ENCODE data around the gene DNAH10. TPM values are rescaled to one million over a fixed set of nuclear protein-coding genes. Genes with fewer than 3 reads are reported as not detected.

DNAH10 gene
- total RNA-seq, 1 experiment from 2014 or later = 0.14 TPM

GRCh38 chr12:123937707-123938591 is 175.8 kb downstream of the DNAH10 start:
- intact Hi-C loops (cut with micrococcal nuclease; ENCODE audit: unreplicated experiment) = no loop called here
- Mint-ChIP-seq H3K27ac (ENCODE audit: unreplicated experiment) (no peak overlapping the region), H3K27me3 (ENCODE audit: unreplicated experiment) (no peaks in the 10 kb centered on the region), H3K4me1 (ENCODE audit: low read depth, unreplicated experiment) (no peaks in the 10 kb centered on the region), H3K36me3 (ENCODE audit: insufficient read depth, unreplicated experiment) (peaks cover 10% of the 10 kb centered on the region), H3K4me3 (ENCODE audit: low read depth, unreplicated experiment) (no peak overlapping the region), H3K9me3 (ENCODE audit: low read depth, unreplicated experiment) (no peaks in the 10 kb centered on the region)
- no peak for DNase-seq
- TF ChIP-seq CTCF (IDR thresholded peaks at IDR 0.05; ENCODE audit: unreplicated experiment) = no peak
- CTCF ChIA-PET = no interaction called here
- no TSS peak for BruUV-seq (replicated peaks)

GRCh38 chr12:123938679-123939480 is 176.8 kb downstream of the DNAH10 start:
- CTCF ChIA-PET = no interaction called here
- intact Hi-C loops (cut with micrococcal nuclease; ENCODE audit: unreplicated experiment) = no loop called here
- H3K4me1 Mint-ChIP-seq (ENCODE audit: low read depth, unreplicated experiment) = no peaks in the 10 kb centered on the region
- H3K9me3 Mint-ChIP-seq (ENCODE audit: low read depth, unreplicated experiment) = no peaks in the 10 kb centered on the region
- peak; percentile 26 for DNase-seq
- no peak overlapping the region for H3K4me3 Mint-ChIP-seq (ENCODE audit: low read depth, unreplicated experiment)
- TF ChIP-seq CTCF (IDR thresholded peaks at IDR 0.05; ENCODE audit: unreplicated experiment) = no peak
- no TSS peak for BruUV-seq (replicated peaks)
- H3K36me3 Mint-ChIP-seq (ENCODE audit: insufficient read depth, unreplicated experiment) = peaks cover 5% of the 10 kb centered on the region
- no peaks in the 10 kb centered on the region for H3K27me3 Mint-ChIP-seq (ENCODE audit: unreplicated experiment)
- H3K27ac Mint-ChIP-seq (ENCODE audit: unreplicated experiment) = no peak overlapping the region

- H3K27ac Mint-ChIP-seq (ENCODE audit: unreplicated experiment) = no peak overlapping the region
- no peak for TF ChIP-seq CTCF (IDR thresholded peaks at IDR 0.05; ENCODE audit: unreplicated experiment)
- CTCF ChIA-PET = no interaction called here
- no peaks in the 10 kb centered on the region for H3K4me1 Mint-ChIP-seq (ENCODE audit: low read depth, unreplicated experiment)
- no peak overlapping the region for H3K4me3 Mint-ChIP-seq (ENCODE audit: low read depth, unreplicated experiment)
- BruUV-seq (replicated peaks) = no TSS peak
- H3K27me3 Mint-ChIP-seq (ENCODE audit: unreplicated experiment) = no peaks in the 10 kb centered on the region
- H3K9me3 Mint-ChIP-seq (ENCODE audit: low read depth, unreplicated experiment) = no peaks in the 10 kb centered on the region
- intact Hi-C loops (cut with micrococcal nuclease; ENCODE audit: unreplicated experiment) = no loop called here
- peaks cover 5% of the 10 kb centered on the region for H3K36me3 Mint-ChIP-seq (ENCODE audit: insufficient read depth, unreplicated experiment)
- no peak for DNase-seq
Observed at GRCh38 chr12:123939716-123940626, 177.9 kb downstream of the DNAH10 start.

GRCh38 chr12:123940627-123940966 is 178.5 kb downstream of the DNAH10 start:
- intact Hi-C loops (cut with micrococcal nuclease; ENCODE audit: unreplicated experiment) = no loop called here
- H3K4me3 Mint-ChIP-seq (ENCODE audit: low read depth, unreplicated experiment) = no peak overlapping the region
- H3K4me1 Mint-ChIP-seq (ENCODE audit: low read depth, unreplicated experiment) = no peaks in the 10 kb centered on the region
- no peak overlapping the region for H3K27ac Mint-ChIP-seq (ENCODE audit: unreplicated experiment)
- no peak for DNase-seq
- H3K27me3 Mint-ChIP-seq (ENCODE audit: unreplicated experiment) = no peaks in the 10 kb centered on the region
- TF ChIP-seq CTCF (IDR thresholded peaks at IDR 0.05; ENCODE audit: unreplicated experiment) = no peak
- no TSS peak for BruUV-seq (replicated peaks)
- CTCF ChIA-PET = no interaction called here
- H3K9me3 Mint-ChIP-seq (ENCODE audit: low read depth, unreplicated experiment) = no peaks in the 10 kb centered on the region
- H3K36me3 Mint-ChIP-seq (ENCODE audit: insufficient read depth, unreplicated experiment) = peaks cover 5% of the 10 kb centered on the region

Measured in Calu3 (cell line).